Muscle layer of colon (tissue), 2 donors: ENCODE measurements around the gene GREB1.

Experiments used
- H3K27ac ChIP-seq: one replicate; pipeline ENCODE4 v1.7.0; 2013; ENCODE audit warnings: low read depth, mild to moderate bottlenecking, low read length, moderate library complexity
- H3K27me3 ChIP-seq, 2 donors: one replicate each; pipeline ENCODE4 v1.7.0; 2013; ENCODE audit warnings: low read length in 2 of 2, mild to moderate bottlenecking in 2 of 2; ENCODE audit not compliant: insufficient read depth in 2 of 2, control insufficient read depth in 1 of 2
- H3K36me3 ChIP-seq: one replicate; pipeline ENCODE4 v1.7.0; 2013; ENCODE audit warnings: mild to moderate bottlenecking, low read length; ENCODE audit not compliant: insufficient read depth
- H3K4me1 ChIP-seq: one replicate; pipeline ENCODE4 v1.7.0; 2013; ENCODE audit warnings: mild to moderate bottlenecking, low read length; ENCODE audit not compliant: insufficient read depth
- H3K4me3 ChIP-seq, 2 donors: one replicate each; pipeline ENCODE4 v1.7.0; 2013; ENCODE audit warnings: low read length in 2 of 2, low read depth in 1 of 2, mild to moderate bottlenecking in 1 of 2, moderate library complexity in 1 of 2
- H3K9ac ChIP-seq: one replicate; pipeline ENCODE4 v1.7.0; 2013; ENCODE audit warnings: low read length
- H3K9me3 ChIP-seq: one replicate; pipeline ENCODE4 v1.7.0; 2013; ENCODE audit warnings: mild to moderate bottlenecking, low read length
- donor health status: abdominal sarcoma.
- donor health status: Adenocarcinoma of cecum.

The GREB1 gene

GRCh38 chr2:11667194-11667593, 133.3 kb downstream of the GREB1 start:
- Histone ChIP-seq H3K27ac (no peak overlapping the region), H3K9ac (no peak overlapping the region), H3K4me1 (peaks cover 5% of the 10 kb centered on the region), H3K36me3 (no peaks in the 10 kb centered on the region), H3K4me3 (no peak overlapping the region), H3K27me3 (no peaks in the 10 kb centered on the region), H3K9me3 (no peaks in the 10 kb centered on the region)

DNA sequence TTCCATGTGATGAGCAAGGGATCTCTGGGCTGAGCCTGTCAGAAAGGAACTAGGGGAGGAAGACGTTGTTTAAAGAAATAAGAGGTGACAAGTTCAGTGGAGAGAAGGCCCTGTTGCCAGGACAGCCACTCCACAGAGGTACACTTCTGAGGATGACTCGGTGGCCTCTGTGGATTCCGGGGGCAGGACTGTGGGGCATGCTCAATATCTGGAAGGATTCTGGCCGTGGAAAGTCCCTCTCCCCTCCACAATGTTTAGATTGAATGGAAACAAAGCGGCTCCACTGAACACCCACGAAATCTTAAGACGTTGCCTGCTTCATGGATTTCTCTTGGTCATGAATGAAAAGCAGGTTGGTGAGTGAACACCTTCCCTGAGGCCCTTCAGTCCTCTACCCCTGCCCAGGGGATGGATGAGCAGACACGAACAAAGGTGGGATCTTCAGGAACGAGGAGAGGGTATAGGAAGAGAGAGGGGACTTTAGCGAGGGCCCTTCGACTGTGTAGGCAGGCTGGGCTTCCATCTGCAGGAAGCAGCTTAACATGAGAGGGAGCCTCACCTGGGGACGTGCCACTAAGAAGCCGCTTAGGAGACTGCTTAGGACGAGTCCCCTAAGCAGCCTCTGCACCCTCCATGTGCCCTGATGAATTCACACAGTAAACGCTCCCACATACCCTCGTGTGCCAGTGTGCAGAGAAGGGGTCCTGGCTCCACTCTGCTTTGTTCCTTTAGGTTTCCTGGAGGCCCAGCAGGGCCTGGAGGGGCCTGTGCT, 134.2 kb downstream of the GREB1 start:
- peaks cover 5% of the 10 kb centered on the region for H3K4me1 ChIP-seq
- no peak overlapping the region for H3K9ac ChIP-seq
- H3K27me3 ChIP-seq = no peaks in the 10 kb centered on the region
- no peaks in the 10 kb centered on the region for H3K36me3 ChIP-seq
- no peak overlapping the region for H3K4me3 ChIP-seq
- H3K9me3 ChIP-seq = no peaks in the 10 kb centered on the region
- H3K27ac ChIP-seq = no peak overlapping the region

DNA sequence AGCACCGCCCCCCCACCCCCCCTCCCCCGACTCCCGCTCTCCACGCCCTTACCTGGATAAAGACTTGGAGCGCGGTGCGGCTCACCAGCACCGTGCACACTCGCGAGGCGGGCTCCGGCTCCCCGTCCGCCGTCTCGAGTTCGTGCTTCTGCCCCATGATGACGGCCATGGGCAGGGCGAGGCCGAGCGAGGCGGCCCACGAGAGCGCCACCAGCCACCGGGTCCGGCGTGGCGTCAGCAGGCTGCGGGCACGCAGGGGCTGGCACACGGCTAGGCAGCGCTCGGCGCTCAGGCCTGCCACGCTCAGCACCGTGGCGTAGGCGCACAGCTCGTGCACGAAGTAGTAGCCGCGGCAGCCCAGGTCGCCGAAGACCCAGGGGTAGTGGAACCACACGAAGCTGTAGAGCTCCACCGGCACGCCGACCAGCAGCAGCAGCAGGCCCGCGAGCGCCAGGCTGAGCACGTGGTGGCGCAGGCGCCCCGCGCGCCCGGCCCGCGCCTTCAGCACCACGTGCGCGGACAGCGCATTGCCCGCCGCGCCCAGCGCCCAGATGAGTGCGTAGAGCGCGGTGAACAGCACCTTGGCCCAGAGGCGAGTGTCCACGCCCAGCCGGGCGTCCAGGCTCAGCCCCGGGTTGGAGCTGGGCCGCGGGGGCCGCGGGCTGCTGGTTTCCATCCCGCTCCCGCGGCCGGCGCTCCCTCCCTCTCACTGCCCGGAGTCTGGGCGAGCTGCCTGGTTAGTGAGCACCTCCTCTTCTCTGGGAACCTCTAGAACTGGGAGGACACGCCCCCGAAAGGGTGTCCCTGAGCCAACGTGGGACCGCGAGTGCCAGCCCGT, 135.8 kb downstream of the GREB1 start, which contains the start of gene NTSR2:
Gene NTSR2 (minus strand): TSS at position 742 of the 838 bp plus-strand sequence. CDS start 66 bp downstream, at position 676.
- no peaks in the 10 kb centered on the region for H3K9me3 ChIP-seq
- no peak within 1 kb of the TSS for H3K9ac ChIP-seq
- peaks cover 5% of the 10 kb centered on the region for H3K4me1 ChIP-seq
- H3K36me3 ChIP-seq = no peaks in the 10 kb centered on the region
- H3K27ac ChIP-seq = no peak within 1 kb of the TSS
- H3K27me3 ChIP-seq = no peaks in the 10 kb centered on the region
- peak within 1 kb of the TSS in 1 of 2 donors; percentile 14 for H3K4me3 ChIP-seq

GRCh38 chr2:11672407-11672806, 138.6 kb downstream of the GREB1 start:
- no peaks in the 10 kb centered on the region for H3K36me3 ChIP-seq
- H3K27ac ChIP-seq = no peak overlapping the region
- no peak overlapping the region for H3K9ac ChIP-seq
- H3K4me1 ChIP-seq = peaks cover 5% of the 10 kb centered on the region
- H3K4me3 ChIP-seq = no peak overlapping the region
- no peaks in the 10 kb centered on the region for H3K9me3 ChIP-seq
- peaks cover 0 to 6% of the 10 kb centered on the region in 2 donors for H3K27me3 ChIP-seq

GRCh38 chr2:11674983-11675382, 141.1 kb downstream of the GREB1 start:
- H3K9me3 ChIP-seq = no peaks in the 10 kb centered on the region
- peaks cover 4% of the 10 kb centered on the region for H3K4me1 ChIP-seq
- no peak overlapping the region for H3K27ac ChIP-seq
- H3K4me3 ChIP-seq = no peak overlapping the region
- H3K27me3 ChIP-seq = peaks cover 0 to 6% of the 10 kb centered on the region in 2 donors
- no peaks in the 10 kb centered on the region for H3K36me3 ChIP-seq
- no peak overlapping the region for H3K9ac ChIP-seq

DNA sequence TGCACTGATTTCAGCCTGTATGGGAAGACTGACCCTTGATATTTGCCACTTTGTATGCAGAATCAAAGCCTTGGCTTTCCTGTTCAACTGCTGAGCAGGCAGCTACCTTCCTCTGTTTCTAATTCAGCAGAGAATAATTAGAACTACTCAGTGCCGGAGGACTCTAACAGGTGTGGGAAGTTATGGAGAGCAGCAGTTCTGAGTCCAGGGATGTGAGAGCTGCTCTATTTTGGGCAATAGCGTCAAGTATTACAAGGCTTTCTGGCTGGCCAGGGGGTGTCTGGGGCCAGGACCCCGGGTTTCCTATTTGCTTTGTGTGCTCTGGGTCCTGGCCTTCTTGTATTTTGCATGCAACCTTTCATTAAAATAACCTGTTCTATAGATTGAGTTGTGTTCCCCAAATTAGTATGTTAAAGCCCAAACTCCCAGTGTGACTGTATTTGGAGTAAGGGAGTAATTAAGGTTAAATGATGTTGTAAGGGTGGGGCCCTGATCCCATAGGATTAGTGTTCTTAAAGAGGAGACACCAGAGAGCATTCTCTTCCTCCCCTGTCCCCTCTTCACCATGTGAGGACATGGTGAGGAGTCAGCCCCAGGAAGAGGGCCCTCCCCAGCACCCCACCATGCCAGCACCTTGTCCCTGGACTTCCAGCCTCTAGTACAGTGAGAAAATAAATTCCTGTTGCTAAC, 141.7 kb downstream of the GREB1 start:
- Histone ChIP-seq H3K4me3 (no peak overlapping the region), H3K9me3 (no peaks in the 10 kb centered on the region), H3K36me3 (no peaks in the 10 kb centered on the region), H3K27ac (no peak overlapping the region), H3K4me1 (no peaks in the 10 kb centered on the region), H3K9ac (no peak overlapping the region), H3K27me3 (peaks cover 0 to 6% of the 10 kb centered on the region in 2 donors)

- no peaks in the 10 kb centered on the region for H3K4me1 ChIP-seq
- H3K36me3 ChIP-seq = no peaks in the 10 kb centered on the region
- H3K9me3 ChIP-seq = no peaks in the 10 kb centered on the region
- peaks cover 0 to 6% of the 10 kb centered on the region in 2 donors for H3K27me3 ChIP-seq
- no peak overlapping the region for H3K27ac ChIP-seq
- H3K4me3 ChIP-seq = no peak overlapping the region
- no peak overlapping the region for H3K9ac ChIP-seq
Observed at GRCh38 chr2:11676640-11677039, 142.8 kb downstream of the GREB1 start.

- Histone ChIP-seq H3K36me3 (no peaks in the 10 kb centered on the region), H3K27ac (no peak overlapping the region), H3K9me3 (no peaks in the 10 kb centered on the region), H3K4me1 (no peaks in the 10 kb centered on the region), H3K9ac (no peak overlapping the region), H3K27me3 (peaks cover 0 to 6% of the 10 kb centered on the region in 2 donors), H3K4me3 (no peak overlapping the region)
Observed at GRCh38 chr2:11677136-11678055, 143.6 kb downstream of the GREB1 start.

- Histone ChIP-seq H3K9ac (no peak overlapping the region), H3K4me1 (no peaks in the 10 kb centered on the region), H3K4me3 (no peak overlapping the region), H3K27me3 (peaks cover 0 to 6% of the 10 kb centered on the region in 2 donors), H3K36me3 (no peaks in the 10 kb centered on the region), H3K9me3 (no peaks in the 10 kb centered on the region), H3K27ac (no peak overlapping the region)
Observed at GRCh38 chr2:11678306-11678960, 144.6 kb downstream of the GREB1 start.

GRCh38 chr2:11679016-11679415, 145.2 kb downstream of the GREB1 start:
- no peaks in the 10 kb centered on the region for H3K36me3 ChIP-seq
- H3K4me3 ChIP-seq = no peak overlapping the region
- H3K4me1 ChIP-seq = no peaks in the 10 kb centered on the region
- H3K9ac ChIP-seq = no peak overlapping the region
- H3K9me3 ChIP-seq = no peaks in the 10 kb centered on the region
- H3K27ac ChIP-seq = no peak overlapping the region
- H3K27me3 ChIP-seq = peaks cover 0 to 6% of the 10 kb centered on the region in 2 donors
